A172 (cell line): ENCODE results near the gene COL25A1. TPM values are rescaled to one million over a fixed set of nuclear protein-coding genes. Genes with fewer than 3 reads are reported as not detected.

Source experiments
- DNase-seq: peaks from one replicate; pipeline ENCODE4 v3.0.0-alpha.2; 2015; ENCODE audit warnings: low spot score
- total RNA-seq: library from RNA; depleted of rRNA; stranded (reverse); fragments of >200 nt; shearing (Covaris generic); gene quantifications from 2 replicates; pipeline ENCODE4 v1.2.3, GENCODE V29; 2014

The COL25A1 gene
- total RNA-seq, 1 experiment from 2014 or later: not detected

GRCh38 chr4:108820492-108821350 is 481.7 kb downstream of the COL25A1 start:
- no peak for DNase-seq

- DNase-seq: no peak
Measured at GRCh38 chr4:108814326-108814725, 488.1 kb downstream of the COL25A1 start.

- no peak for DNase-seq
Measured at GRCh38 chr4:108813261-108813660, 489.2 kb downstream of the COL25A1 start.

GRCh38 chr4:108811486-108811885 is 491.0 kb downstream of the COL25A1 start:
- DNase-seq: no peak

GRCh38 chr4:108810087-108810486 is 492.4 kb downstream of the COL25A1 start:
- no peak for DNase-seq

GRCh38 chr4:108804648-108805273 is 497.7 kb downstream of the COL25A1 start:
- no peak for DNase-seq

GRCh38 chr4:108799306-108799705 is 503.2 kb downstream of the COL25A1 start:
- no peak for DNase-seq

- no peak for DNase-seq
Measured at GRCh38 chr4:108796173-108796572, 506.3 kb downstream of the COL25A1 start.

GRCh38 chr4:108795733-108796132 is 506.7 kb downstream of the COL25A1 start:
- DNase-seq: no peak

GRCh38 chr4:108794136-108794535 is 508.3 kb downstream of the COL25A1 start:
- DNase-seq: no peak

GRCh38 chr4:108793415-108793814 is 509.0 kb downstream of the COL25A1 start:
- no peak for DNase-seq

- DNase-seq: no peak
Measured at GRCh38 chr4:108788731-108789130, 513.7 kb downstream of the COL25A1 start.

GRCh38 chr4:108787724-108788123 is 514.7 kb downstream of the COL25A1 start:
- DNase-seq: no peak

- DNase-seq: no peak
Measured at GRCh38 chr4:108787106-108787505, 515.4 kb downstream of the COL25A1 start.

- no peak for DNase-seq
Measured at GRCh38 chr4:108786351-108786750, 516.1 kb downstream of the COL25A1 start.

- DNase-seq: peak; percentile 19
Measured at GRCh38 chr4:108783665-108784463, 518.6 kb downstream of the COL25A1 start.

- DNase-seq: no peak
Measured at GRCh38 chr4:108779958-108780357, 522.5 kb downstream of the COL25A1 start.

- no peak for DNase-seq
Measured at GRCh38 chr4:108777388-108777787, 525.1 kb downstream of the COL25A1 start.

- no peak for DNase-seq
Measured at GRCh38 chr4:108775921-108776320, 526.5 kb downstream of the COL25A1 start.

- DNase-seq: no peak
Measured at GRCh38 chr4:108774809-108775530, 527.5 kb downstream of the COL25A1 start.

- DNase-seq: no peak
Measured at GRCh38 chr4:108772402-108772801, 530.1 kb downstream of the COL25A1 start.

- no peak for DNase-seq
Measured at GRCh38 chr4:108766058-108766457, 536.4 kb downstream of the COL25A1 start.
